Astrocyte of the spinal cord (primary cell): ENCODE results near the gene ARX.

Experiments used
- DNase-seq: peaks from one replicate; pipeline ENCODE4 v3.0.0; 2011; ENCODE audit warnings: low read depth, low spot score
- H3K4me3 ChIP-seq: 2 replicates; pipeline ENCODE4 v1.5.1; 2011; ENCODE audit warnings: low read depth, mild to moderate bottlenecking, low read length, moderate library complexity
- in situ Hi-C: cut with HindIII; loops from 2 replicates; pipeline ENCODE4 v1.10.0; 2017; ENCODE audit warnings: low sequenced_read_pairs
- TF ChIP-seq, protein P1 (sequence below): IDR thresholded peaks from 2 replicates; pipeline ENCODE4 v1.5.1; 2012; ENCODE audit warnings: low read depth, mild to moderate bottlenecking, low read length, inconsistent platforms

Gene ARX

DNA sequence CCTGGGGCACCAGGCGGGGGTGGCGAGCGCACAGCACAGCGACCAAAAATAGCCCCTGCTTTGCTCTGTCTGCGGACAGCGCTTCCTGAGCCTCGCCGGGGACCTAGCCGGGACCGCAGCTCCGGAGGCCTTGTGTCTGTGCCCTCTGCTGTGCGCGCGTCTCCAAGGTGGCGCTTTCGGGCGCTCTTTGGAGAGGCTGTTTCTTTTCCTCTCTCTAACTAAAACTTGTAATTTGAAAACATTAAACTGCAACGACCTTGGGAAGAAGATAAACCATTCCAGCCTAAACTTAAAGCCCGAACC, 3.4 kb downstream of the ARX start:
- in situ Hi-C loops = no loop called here
- DNase-seq = no peak
- H3K4me3 ChIP-seq = no peak overlapping the region
- TF ChIP-seq, protein P1, sequence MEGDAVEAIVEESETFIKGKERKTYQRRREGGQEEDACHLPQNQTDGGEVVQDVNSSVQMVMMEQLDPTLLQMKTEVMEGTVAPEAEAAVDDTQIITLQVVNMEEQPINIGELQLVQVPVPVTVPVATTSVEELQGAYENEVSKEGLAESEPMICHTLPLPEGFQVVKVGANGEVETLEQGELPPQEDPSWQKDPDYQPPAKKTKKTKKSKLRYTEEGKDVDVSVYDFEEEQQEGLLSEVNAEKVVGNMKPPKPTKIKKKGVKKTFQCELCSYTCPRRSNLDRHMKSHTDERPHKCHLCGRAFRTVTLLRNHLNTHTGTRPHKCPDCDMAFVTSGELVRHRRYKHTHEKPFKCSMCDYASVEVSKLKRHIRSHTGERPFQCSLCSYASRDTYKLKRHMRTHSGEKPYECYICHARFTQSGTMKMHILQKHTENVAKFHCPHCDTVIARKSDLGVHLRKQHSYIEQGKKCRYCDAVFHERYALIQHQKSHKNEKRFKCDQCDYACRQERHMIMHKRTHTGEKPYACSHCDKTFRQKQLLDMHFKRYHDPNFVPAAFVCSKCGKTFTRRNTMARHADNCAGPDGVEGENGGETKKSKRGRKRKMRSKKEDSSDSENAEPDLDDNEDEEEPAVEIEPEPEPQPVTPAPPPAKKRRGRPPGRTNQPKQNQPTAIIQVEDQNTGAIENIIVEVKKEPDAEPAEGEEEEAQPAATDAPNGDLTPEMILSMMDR = no peak

DNA sequence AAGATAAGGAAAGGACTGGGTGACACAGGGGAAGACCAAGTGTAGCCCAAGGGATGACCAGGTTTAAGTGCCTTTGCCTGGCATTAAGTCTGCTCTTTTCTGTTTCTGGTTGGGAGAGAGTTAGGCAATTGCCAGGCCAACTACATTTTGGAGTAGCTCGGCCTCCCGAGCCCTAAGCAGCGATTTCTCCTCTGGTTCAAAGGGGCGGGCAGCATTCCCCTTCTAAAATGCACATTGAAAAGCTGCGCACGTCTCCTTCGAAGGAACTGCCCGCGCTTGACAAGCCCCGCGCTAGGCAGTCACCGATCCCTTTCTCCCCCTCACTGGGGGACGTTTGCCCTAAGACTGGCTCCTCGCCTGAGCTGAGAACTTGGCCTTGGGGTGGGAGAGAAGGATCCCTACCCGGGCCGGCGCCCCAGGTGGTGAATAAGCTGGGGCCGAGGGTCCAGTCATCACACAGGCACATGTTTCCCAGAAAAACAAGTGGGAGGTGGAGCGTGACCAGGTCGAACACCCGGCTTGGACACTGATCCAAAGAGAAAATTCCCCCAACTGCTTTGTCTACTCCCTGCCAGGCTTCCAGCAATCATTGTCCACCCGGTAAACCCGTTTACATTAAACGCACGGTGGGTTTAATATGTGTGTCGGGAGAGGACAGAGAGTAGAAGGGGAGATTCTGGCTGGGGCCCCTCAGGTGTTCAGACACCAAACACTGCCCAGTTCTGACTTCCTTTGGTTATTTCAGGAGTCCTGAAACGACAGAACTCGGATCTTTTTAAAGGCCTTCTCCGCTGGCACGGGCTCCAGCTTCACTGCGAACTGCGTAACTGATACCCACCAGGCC, 4.0 kb downstream of the ARX start:
- no peak overlapping the region for H3K4me3 ChIP-seq
- in situ Hi-C loops = no loop called here
- TF ChIP-seq, protein P1 = no peak
- DNase-seq = no peak

DNA sequence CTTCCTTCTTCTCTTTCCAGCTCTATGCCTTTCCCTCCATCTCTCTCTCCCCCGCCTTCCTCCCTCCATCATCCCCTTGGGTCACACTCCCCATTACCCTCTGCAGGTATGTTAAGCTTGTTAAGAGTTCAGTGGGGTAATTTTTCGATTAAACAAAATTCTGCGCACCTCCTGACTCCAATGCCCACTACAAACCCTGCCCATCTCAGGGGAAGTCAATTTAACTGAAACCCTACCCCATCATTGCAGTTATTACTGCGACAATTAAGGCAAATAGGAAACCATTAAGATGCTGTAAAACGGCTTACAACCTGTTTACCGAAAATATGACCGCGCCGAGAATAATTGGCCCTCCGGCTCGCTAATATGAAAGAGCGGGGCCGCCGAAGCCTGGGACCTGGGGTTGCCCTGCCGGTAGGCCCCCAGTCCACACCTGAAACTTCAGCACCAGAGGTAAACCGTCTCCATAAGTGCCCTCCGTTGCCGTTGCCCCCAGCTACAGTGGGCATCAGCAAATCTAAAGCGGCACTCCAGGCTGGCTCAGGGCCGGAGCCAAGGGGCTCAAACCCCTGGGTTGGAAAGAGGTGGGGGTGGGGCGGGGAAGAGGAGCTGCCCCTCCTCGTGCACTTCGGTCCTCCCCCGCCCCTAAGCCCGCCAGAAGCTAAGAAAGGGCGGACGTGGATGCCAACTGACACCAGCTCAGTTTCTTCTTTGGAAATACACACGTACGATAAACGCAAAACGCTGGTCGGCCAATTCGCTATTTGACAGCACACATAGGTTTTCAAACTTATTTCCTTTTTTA, 4.8 kb downstream of the ARX start:
- TF ChIP-seq, protein P1 = no peak
- in situ Hi-C loops = no loop called here
- no peak overlapping the region for H3K4me3 ChIP-seq
- no peak for DNase-seq

DNA sequence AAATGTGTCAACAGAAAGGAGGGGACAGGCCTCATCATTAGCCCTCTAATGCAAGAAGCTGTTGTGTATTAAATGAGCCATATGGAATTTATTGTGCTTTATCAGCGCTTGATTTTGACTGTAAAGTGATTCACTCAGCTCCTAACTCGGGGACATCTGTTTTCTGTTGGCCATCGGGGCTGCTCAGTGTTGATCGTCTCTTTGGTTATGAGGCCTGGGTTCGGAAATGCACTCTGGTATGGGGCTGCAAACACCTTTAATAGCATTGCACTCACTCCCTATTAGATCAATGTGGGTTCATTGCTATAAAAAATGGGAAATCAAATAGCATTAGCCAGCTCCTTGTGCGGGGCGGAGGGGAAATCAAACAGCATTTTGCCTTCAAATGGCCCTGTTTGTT, 6.4 kb downstream of the ARX start:
- no peak for DNase-seq
- H3K4me3 ChIP-seq = no peak overlapping the region
- in situ Hi-C loops = no loop called here
- TF ChIP-seq, protein P1 = no peak

DNA sequence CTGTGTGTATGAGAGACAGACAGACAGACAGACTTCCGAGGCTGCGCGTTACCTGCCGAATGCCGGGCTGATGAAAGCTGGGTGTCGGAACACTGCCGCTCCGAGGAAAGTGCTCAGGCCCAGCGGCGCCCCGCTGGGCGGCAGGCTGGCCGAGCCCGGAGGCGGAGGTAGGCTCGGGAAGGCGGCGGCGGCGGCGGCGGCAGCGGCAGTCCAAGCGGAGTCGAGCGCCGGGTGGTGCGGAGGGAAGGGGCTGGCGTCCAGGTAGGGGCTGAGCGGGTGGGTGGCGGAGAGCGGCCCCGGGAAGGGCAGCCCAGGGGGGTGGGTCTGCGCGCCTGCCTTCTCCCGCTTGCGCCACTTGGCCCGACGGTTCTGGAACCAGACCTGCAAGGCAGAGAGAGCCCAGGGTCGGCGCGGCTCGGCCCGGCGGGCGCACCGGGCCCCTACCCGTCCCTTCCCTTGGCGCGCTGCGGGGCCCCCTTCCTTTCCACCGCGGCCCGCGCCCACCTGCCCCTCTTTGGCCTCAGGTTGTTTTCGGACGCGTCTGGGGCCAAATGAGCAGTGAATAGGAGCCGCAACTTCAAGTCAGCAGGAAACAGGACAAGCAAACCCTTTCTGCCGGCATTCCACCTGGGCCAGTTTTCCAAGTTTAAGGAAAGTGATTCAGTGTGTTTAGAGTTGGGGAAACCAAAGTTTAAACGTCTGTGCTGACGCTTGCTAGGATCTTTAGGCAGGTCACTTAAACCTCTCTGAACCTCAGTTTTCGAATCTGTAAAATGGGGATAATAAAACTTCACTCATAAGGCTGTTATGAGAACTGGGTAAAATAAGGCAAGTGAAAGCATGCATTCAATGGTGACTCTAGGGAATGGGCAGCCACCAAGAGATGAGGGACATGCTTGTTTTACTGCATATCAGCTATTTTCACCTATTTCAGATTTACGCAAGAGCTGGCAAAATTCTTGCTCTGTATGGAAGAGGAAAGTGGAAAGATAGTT, 8.4 kb downstream of the ARX start:
- TF ChIP-seq, protein P1 = no peak
- no peak overlapping the region for H3K4me3 ChIP-seq
- in situ Hi-C loops = no loop called here
- DNase-seq = no peak

DNA sequence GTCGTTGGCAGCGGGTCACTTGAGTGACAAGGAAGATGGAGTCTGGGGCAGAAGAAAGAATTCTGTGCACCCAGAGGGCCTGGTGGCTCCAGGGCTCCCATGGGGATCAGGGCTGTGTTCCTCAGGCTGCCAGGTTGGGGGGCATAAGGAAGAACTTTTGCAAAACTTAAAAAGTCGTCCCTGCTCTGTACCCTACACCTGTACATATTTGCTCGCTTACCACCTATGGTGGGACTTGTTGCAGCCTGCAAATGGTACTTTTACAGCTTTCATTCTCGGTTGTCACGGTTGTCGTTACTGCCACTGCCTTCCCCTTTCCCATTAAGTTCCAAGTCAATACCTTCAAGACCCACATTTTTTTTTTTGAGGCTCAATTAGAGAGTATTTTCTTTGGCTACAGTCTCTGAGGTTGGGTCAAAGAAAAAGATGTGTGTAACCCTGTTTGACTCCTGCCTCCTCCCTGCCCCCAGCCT, 9.1 kb downstream of the ARX start:
- no peak overlapping the region for H3K4me3 ChIP-seq
- TF ChIP-seq, protein P1 = no peak
- DNase-seq = no peak
- in situ Hi-C loops = no loop called here
